BJ (cell line): Measurements from ENCODE around the gene LY86. TPM values are rescaled to one million over a fixed set of nuclear protein-coding genes. Genes with fewer than 3 reads are reported as not detected.

ENCODE experiments used
- CTCF ChIA-PET: fragments of 350-600 bp; formaldehyde crosslinking; extraction: SDS; loops from one replicate; lab custom pipeline; 2021; ENCODE audit warnings: antibody characterized with exemption, inconsistent platforms; lab: Yijun Ruan, JAX
- POLR2A ChIA-PET: fragments of 300-600 bp; sonication (Branson Sonifier 250); formaldehyde crosslinking; extraction: SDS; loops from one replicate; lab custom pipeline; 2021; ENCODE audit warnings: antibody characterized with exemption; lab: Charles Lee
- DNase-seq: peaks from one replicate; pipeline ENCODE4 v3.0.0-alpha.2; 2011; ENCODE audit warnings: low read depth
- H3K27me3 ChIP-seq: 2 replicates; pipeline ENCODE4 v1.6.0; 2011; ENCODE audit warnings: low read length; ENCODE audit not compliant: control insufficient read depth, insufficient read depth
- H3K36me3 ChIP-seq: 2 replicates; pipeline ENCODE4 v1.5.1; 2011; ENCODE audit warnings: low read length; ENCODE audit not compliant: control insufficient read depth, insufficient read depth
- H3K4me3 ChIP-seq: 2 replicates; pipeline ENCODE4 v1.5.1; 2011; ENCODE audit warnings: low read depth, mild to moderate bottlenecking, control low read depth, low read length
- polyA plus RNA-seq: library from polyadenylated mRNA; depleted of rRNA; stranded (reverse); fragments of >200 nt; gene quantifications from 2 replicates; pipeline ENCODE4 v1.2.3, GENCODE V29; 2011
- TF ChIP-seq, protein P1 (sequence below): IDR thresholded peaks from 2 replicates; pipeline ENCODE4 v1.5.1; 2011; ENCODE audit warnings: low read depth, mild to moderate bottlenecking, control low read depth, inconsistent platforms, low read length, moderate library complexity; ENCODE audit not compliant: insufficient read depth

Gene LY86
- polyA plus RNA-seq, 1 experiment = not detected

DNA sequence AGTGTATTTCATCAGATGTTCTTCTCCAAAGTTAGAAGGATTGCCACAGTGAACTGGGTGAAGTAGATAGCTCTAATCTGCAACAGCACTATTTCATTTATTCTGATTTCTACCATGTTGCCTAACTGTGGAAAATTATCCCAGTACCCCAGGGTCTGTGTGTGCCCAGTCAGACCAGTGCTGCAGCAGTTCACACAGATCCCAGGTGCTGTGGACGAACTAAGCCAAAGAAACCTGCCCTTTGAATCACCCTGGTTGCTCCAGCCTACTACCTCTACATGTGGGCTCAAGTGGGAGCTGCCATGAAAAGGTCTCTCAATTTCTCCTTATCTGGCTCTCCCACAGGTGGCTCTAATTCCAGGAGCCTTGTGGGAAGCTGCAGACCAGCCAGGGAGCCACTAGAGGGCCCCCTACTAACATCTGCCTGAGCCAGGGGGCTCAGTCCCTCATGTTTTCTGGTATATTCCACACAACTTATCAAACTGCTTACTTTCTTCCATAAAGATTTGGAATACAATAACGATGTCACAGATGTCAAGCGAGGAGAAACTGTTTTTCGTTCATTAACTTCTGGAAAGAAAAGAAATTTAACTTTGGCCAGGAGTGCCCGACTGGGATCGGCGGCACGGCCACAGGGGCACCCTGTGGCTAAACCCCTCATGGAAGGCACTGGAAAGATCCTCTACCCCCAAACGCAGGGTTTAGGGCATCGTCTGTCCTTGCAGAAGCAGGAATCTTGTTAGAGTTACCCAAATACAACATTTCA is 31.6 kb upstream of the LY86 start:
- ChIA-PET POLR2A (no interaction called here), CTCF (interaction anchor here (2.3 to 3.8 kb wide), 2 partner anchors 10 to 17 kb away, joined by 5 to 15 read pairs; no protein-coding TSS in a partner anchor)
- DNase-seq = no peak
- H3K36me3 ChIP-seq = no peaks in the 10 kb centered on the region
- no peaks in the 10 kb centered on the region for H3K27me3 ChIP-seq
- H3K4me3 ChIP-seq = no peak overlapping the region
- TF ChIP-seq, protein P1, sequence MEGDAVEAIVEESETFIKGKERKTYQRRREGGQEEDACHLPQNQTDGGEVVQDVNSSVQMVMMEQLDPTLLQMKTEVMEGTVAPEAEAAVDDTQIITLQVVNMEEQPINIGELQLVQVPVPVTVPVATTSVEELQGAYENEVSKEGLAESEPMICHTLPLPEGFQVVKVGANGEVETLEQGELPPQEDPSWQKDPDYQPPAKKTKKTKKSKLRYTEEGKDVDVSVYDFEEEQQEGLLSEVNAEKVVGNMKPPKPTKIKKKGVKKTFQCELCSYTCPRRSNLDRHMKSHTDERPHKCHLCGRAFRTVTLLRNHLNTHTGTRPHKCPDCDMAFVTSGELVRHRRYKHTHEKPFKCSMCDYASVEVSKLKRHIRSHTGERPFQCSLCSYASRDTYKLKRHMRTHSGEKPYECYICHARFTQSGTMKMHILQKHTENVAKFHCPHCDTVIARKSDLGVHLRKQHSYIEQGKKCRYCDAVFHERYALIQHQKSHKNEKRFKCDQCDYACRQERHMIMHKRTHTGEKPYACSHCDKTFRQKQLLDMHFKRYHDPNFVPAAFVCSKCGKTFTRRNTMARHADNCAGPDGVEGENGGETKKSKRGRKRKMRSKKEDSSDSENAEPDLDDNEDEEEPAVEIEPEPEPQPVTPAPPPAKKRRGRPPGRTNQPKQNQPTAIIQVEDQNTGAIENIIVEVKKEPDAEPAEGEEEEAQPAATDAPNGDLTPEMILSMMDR = peak; percentile 55

GRCh38 chr6:6557504-6557839 is 31.0 kb upstream of the LY86 start:
- CTCF ChIA-PET = interaction anchor here (2.3 to 3.8 kb wide), 2 partner anchors 11 to 18 kb away, joined by 5 to 15 read pairs; no protein-coding TSS in a partner anchor
- H3K36me3 ChIP-seq = no peaks in the 10 kb centered on the region
- TF ChIP-seq, protein P1 = no peak
- H3K4me3 ChIP-seq = no peak overlapping the region
- POLR2A ChIA-PET = no interaction called here
- no peak for DNase-seq
- no peaks in the 10 kb centered on the region for H3K27me3 ChIP-seq

DNA sequence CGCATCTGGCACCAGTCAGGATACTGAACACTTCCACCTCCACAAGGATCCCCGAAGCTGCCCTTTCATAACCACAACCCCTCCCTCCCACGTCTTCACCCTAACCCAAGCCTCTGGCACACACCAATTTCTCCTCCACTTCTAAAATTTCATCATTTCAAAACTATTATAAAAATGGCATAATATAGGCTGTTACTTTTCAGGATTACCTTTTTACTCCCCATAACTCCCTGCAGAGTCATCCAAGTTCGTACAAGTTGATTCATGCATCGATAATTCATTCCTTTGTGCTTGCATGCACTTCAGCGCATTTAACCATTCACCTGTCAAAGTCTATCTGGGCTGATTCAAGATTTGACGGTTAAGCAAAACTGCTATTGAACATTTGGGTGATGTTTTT is 30.6 kb upstream of the LY86 start:
- Histone ChIP-seq H3K4me3 (no peak overlapping the region), H3K27me3 (no peaks in the 10 kb centered on the region), H3K36me3 (no peaks in the 10 kb centered on the region)
- TF ChIP-seq, protein P1 = no peak
- DNase-seq = no peak
- ChIA-PET CTCF (interaction anchor here (1.2 to 3.8 kb wide), 3 partner anchors 11 to 18 kb away, joined by 4 to 15 read pairs (median 5); no protein-coding TSS in a partner anchor), POLR2A (no interaction called here)

DNA sequence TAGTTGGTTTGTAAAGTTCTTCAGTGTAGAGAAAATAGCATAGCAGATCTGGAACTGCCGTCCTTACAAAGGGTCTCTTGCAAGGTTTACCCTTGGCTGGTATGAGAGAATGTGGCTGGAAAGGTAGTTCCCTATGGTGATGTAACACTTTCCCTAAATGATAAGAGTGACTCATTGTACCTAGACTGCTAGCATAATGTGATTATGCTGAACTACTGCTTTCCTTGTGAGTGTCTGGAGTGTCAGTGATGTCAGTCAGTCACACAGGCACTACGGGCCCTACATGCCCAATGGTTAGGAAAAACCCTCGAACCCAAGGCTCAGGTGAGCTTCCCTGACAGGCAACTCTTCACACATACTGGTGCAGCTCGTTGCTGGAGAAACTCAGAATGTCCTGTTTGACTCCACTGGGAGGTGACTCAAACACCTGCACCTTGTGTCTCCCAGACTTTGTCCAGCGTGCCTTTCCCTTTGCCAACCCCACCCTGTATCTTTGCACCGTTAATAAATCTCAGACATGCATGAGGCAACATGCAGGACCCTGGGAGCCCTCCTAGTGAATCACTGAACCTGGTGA is 28.4 kb upstream of the LY86 start:
- CTCF ChIA-PET = no interaction called here

DNA sequence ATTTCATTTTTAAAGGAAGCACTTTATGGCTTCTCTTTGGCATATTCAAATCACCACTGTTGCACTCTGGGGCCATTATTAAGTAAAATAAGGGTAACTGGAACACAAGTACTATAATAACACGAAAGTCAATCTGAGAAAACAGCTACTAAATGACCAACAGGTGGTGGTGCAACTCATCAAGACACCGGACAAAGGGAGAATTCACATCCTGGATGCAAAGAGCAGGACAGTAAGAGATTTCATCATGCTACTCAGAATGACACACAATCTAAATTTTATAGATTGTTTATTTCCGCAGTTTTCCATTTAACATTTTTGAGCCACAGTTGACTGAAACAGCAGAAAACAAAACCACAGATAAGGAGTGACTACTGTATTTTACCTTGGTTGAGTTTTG is 27.6 kb upstream of the LY86 start:
- CTCF ChIA-PET = no interaction called here
- Histone ChIP-seq H3K36me3 (no peaks in the 10 kb centered on the region), H3K27me3 (no peaks in the 10 kb centered on the region), H3K4me3 (no peak overlapping the region)
- TF ChIP-seq, protein P1 = no peak
- POLR2A ChIA-PET = no interaction called here
- DNase-seq = no peak

More for the DNA sequence above, 28.4 kb upstream of the LY86 start:
- Histone ChIP-seq H3K4me3 (no peak overlapping the region), H3K27me3 (no peaks in the 10 kb centered on the region), H3K36me3 (no peaks in the 10 kb centered on the region)
- DNase-seq = no peak
- TF ChIP-seq, protein P1 = no peak
- POLR2A ChIA-PET = no interaction called here
